Stimulated activated CD4-positive, alpha-beta T cell treated with anti-CD3 and anti-CD28 coated beads, TNF-alpha, amount 100 ng/mL, for 24 hours (primary cell): Measurements from ENCODE around the gene CHD6.

Experiments
- DNase-seq, 3 experiments: peaks; one replicate each; pipeline ENCODE4 v3.0.0-alpha.2; 2020; ENCODE audit warnings: low read depth in 3 of 3

CHD6 gene, protein sequence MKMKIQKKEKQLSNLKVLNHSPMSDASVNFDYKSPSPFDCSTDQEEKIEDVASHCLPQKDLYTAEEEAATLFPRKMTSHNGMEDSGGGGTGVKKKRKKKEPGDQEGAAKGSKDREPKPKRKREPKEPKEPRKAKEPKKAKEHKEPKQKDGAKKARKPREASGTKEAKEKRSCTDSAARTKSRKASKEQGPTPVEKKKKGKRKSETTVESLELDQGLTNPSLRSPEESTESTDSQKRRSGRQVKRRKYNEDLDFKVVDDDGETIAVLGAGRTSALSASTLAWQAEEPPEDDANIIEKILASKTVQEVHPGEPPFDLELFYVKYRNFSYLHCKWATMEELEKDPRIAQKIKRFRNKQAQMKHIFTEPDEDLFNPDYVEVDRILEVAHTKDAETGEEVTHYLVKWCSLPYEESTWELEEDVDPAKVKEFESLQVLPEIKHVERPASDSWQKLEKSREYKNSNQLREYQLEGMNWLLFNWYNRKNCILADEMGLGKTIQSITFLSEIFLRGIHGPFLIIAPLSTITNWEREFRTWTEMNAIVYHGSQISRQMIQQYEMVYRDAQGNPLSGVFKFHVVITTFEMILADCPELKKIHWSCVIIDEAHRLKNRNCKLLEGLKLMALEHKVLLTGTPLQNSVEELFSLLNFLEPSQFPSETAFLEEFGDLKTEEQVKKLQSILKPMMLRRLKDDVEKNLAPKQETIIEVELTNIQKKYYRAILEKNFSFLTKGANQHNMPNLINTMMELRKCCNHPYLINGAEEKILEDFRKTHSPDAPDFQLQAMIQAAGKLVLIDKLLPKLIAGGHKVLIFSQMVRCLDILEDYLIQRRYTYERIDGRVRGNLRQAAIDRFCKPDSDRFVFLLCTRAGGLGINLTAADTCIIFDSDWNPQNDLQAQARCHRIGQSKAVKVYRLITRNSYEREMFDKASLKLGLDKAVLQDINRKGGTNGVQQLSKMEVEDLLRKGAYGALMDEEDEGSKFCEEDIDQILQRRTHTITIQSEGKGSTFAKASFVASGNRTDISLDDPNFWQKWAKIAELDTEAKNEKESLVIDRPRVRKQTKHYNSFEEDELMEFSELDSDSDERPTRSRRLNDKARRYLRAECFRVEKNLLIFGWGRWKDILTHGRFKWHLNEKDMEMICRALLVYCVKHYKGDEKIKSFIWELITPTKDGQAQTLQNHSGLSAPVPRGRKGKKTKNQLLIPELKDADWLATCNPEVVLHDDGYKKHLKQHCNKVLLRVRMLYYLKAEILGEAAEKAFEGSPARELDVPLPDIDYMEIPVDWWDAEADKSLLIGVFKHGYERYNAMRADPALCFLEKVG (N-terminal part only)

DNA sequence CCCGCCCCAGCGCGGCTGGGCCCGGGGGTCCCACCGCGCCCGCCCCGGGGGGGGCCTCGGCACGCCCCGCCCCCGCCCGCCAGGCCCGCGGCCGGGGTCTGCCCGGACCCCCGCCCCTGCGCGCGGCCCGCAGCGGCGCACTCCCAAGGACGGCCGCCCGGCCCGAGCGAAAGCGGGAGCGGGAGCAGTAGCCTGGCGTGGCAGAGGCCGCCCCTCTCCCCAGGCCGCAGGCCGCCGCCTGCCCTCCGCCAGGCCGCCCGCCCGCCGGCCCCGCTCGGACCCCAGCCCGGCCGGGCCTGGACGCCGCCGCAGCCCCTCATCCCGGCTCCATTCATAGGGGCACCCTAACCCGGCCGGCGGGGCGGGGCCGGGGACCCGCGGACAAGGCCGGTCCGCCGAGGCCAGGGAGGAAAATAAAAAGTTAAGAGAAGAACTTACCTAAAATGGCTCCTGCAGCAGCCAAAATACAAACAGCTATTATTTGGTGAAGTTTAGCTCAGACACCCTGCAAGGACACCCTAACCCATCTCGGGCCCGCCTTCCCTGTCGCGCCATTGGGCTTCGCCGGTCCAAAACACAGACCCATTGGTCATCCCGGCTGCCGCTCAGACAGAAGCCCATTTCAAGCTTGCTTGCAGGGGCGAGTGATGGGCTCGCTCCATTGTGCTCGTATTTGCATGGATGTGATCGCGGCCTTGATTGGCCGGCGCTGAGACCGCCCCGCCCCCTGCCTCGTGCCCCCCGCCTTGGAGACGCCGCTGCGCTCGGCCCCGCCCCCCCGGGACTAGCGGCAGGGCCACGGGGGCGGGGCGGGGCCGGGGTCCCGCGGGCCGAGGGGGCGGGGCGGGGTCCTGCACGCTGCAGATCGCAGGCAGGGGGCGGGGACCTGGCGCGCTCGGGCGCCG lies at the start of gene CHD6:
CHD6 (minus strand) TSS at position 476 of the 905 bp plus-strand sequence. CDS start 67,040 bp downstream, outside the sequence.
- peak; percentile 95 to 99 (median 98) for DNase-seq

- no peak for DNase-seq
These were observed 46.4 kb upstream of the CHD6 start for GRCh38 chr20:41664584-41664983.

- no peak for DNase-seq
These were observed 39.5 kb upstream of the CHD6 start for GRCh38 chr20:41657655-41658054.

- no peak for DNase-seq
These were observed 37.9 kb upstream of the CHD6 start for GRCh38 chr20:41655962-41656618.

- no peak for DNase-seq
These were observed 36.7 kb upstream of the CHD6 start for GRCh38 chr20:41654884-41655283.

DNA sequence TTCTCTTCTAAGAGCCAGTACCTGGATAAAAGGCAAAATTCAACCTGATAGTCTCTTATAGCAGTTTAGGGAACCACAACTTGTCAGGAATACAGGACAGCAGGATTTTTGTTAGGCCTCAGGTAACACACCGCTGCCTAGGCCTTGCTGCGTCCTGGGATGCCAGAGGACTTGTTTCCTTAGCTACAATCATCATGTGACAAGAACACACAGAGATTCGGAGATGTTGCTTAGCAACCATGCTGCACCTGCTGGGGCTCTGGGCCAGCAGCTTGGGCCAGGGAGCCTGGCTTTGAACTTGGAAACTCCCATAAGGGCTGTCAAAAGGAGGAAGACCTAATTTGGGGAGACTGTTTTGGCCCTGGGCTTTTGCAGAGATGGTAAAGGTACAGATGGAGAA lies 36.1 kb upstream of the CHD6 start:
- no peak for DNase-seq

DNA sequence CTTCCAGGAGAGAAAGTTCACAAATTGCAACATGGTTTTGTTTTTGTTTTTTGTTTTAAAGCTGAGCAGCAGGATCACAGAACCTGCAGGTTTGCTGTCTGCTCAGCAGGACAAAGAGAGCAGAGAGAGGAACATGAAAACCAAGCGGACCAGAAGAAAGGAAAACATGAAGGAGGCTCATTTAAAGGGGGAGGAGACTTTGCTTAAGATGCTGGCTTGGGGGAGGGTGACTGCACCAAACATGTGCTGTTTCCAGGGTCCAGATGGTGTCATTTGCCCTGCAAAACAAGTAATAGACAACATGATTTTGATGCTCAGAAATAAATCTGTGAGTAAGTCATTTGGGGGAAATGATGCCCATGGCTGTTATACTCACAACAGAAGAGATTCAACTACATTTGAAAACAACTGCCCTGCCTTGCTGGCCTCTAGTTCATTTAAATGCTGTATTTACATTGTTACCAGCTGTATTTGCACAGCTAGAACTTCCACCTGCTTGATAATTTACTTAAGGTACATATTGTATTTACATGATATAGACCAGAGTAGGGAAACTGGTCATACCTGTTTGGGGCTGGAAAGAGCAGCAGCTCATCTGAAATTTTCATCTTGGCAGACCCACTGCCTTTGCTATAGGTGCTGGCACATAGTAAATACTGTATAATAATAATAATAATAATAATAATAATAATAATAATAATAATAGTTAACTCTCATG lies 32.2 kb upstream of the CHD6 start:
- DNase-seq, result no peak

GRCh38 chr20:41649489-41649888 lies 31.3 kb upstream of the CHD6 start:
- no peak for DNase-seq

- no peak for DNase-seq
These were observed 27.2 kb upstream of the CHD6 start for GRCh38 chr20:41645372-41645771.

DNA sequence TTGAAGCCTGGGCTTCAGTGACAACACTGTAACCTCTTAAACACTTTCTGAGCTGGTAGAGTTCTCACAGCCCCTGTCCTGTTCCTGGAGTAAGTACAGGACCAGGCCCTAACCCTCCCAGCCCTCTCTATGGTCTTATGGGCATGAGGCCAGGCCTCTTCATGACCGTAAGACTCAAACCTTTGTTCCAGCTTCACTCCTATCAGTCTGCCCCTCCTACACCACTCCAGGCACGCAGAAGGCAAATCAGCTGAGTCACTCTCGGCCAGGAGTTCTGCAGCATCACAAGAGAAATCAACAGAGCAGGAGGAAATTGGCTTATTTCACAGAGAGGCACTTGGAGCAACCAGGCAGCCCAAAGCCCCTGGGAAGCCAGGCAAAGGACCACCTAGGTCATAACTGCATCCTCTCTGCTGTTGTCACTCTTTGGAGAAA lies 25.3 kb upstream of the CHD6 start:
- no peak for DNase-seq

DNA sequence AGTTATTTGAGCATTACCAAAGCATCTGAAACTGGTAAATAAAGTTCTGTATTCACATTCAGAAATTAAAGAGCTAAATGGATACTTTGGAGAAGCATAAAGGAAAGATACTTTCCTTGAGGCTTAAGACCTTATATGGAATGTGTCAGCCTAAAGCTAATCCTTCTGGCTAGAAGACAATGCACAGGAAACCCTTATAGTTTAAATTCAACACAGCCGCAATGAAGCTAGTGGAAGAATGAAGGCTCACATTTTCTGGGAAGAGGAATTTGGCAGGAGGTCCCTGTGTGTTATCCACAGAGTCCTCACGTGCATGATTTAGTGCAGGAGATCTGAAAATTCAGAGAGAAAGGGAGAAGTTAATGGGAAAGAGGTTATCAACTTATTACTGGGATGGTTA lies 21.5 kb upstream of the CHD6 start:
- DNase-seq, result no peak

- no peak for DNase-seq
These were observed 20.3 kb upstream of the CHD6 start for GRCh38 chr20:41638456-41638855.

- no peak for DNase-seq
These were observed 17.0 kb upstream of the CHD6 start for GRCh38 chr20:41635158-41635557.

DNA sequence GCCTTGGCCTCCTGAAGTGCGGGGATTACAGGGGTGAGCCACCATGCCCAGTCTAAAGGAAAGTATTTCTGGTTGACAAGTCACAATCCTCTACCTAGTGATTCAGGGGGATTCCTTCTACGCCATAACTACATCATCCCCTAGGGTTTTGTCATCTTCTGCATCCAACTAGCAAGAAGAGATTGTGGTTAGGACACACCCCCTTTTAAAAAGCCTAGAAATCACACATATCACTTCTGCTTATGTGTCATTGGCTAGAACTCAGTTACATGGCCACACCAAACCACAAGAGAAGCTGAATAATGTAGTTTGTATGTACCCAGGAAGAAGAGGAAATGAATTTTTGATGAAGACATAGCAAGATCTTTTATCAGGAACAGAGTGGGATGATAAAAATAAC lies 14.7 kb upstream of the CHD6 start:
- DNase-seq, result no peak

DNA sequence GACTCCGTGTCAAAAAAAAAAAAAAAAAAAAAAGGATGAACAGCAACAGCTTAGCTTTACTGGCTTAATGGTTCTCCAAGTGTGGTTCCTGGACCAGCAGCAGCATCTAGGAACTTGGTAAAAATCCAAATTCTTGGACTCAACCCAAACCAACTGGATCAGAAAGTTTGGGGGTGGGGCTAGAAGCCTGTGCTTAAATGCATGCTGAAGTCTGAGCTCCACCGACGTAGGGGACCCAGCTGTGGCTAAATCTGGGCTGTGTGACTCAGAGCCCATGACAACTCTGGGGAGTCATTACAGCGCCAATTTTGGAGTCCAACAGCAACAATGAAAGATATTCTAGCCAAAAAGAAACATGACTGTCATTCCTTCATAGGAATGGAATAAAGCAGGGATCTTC lies 13.6 kb upstream of the CHD6 start:
- DNase-seq, result no peak

DNA sequence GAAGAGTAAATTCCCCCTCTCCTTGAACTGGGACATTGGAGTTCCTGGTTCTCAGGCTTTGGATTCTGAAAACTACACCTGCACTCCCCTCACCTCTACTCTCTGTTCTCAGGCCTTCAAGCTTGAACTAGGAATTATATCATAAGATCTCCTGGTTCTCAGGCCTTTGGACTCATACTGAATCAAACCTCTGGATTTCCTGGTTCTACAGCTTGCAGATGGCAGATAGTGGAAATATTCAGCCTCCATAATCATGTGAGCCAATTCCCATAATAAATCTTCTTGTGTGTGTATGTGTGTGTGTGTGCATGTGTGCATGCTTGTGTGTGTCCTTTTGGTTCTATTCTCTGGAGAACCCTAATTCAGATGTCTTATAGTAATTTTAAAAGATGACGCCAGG lies 12.7 kb upstream of the CHD6 start:
- DNase-seq, result no peak

DNA sequence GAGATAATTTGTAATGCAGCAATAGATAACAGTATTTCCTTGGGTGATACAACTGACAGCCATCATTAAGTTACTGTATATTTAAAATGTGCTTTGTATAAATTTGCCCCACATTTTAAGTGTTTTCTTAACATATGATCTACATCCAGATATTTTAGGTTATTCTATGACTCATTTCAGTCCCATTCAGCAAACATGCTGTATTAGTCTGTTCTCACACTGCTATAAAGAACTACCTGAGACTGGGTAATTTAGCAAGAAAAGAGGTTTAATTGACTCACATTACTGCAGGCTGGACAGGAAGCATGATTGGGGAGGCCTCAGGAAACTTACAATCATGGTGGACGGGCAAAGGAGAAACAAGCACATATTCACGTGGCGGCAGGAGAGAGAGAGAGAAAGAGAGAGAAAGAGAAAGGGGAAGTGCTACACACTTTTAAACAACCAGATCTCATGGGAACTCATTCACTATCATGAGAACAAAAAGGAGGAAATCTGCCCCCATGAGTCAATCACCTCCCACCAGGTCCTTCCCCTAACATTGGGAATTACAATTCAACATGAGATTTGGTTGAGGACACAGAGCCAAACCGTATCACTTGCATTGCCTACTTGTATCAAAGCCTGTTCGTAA lies 9.6 kb upstream of the CHD6 start:
- no peak for DNase-seq

GRCh38 chr20:41627001-41627495 lies 8.9 kb upstream of the CHD6 start:
- DNase-seq, result no peak
